ENCODE measurements around the gene SPPL3.
"Not testable (repeated sequence)": the region's sequence is repeated elsewhere in the genome, so short reads cannot be mapped to it uniquely, and the experiment has no call there.

SPPL3 gene

DNA sequence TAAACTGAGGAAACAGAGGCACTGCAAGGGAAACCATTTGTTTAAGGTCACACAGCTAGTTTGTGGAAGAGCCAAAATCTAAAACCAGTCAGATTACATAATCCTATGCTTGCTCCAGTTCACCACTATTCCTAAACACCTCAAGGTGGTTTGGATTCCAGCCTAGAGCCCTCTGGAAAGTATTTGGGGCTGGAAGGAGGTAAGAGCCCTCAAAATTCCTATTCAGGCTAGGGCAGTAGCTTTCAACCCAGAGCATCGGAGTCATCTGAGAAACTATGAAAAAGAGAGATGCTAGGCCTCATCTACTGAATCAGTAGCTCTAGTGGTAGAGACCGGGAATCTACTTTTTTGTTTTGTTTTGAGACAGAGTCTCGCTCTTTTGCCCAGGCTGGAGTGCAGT, 16.0 kb upstream of the SPPL3 start:
- DNase-seq (ENCODE audit: low spot score) = no peak

DNA sequence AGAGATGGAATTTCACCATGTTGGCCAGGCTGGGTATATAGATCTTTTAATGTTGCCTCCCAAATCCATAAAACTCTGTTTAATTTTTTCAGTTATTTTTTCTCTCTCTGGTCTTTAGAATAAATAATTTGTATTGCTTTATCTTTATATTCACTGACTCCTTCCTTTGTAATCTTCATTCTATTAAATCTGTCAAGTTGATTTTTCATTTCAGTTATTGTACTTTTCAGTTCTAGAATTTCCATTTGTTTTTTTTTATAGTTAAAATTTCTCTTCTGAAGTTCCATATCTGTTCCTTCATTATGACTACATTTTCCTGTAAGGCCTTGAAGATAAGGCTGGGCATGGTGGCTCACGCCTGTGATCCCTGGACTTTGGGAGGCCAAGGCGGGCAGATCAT, 13.6 kb upstream of the SPPL3 start:
- DNase-seq (ENCODE audit: low spot score) = no peak

DNA sequence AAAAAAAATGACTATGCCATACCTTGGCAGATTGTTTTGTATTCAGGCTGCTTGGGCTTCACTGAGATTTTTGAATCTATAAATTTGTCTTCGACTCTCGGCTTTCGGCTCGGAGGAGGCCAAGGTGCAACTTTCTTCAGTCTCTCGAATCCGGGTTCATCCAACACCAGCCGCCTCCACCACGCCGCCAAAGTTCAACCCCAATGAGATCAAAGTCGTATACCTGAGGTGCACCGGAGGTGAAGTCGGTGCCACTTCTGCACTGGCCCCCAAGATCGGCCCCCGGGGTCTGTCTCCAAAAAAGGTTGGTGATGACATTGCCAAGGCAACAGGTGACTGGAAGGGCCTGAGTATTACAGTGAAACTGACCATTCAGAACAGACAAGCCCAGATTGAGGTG, 12.4 kb upstream of the SPPL3 start:
- no peak for DNase-seq (ENCODE audit: low spot score)

DNA sequence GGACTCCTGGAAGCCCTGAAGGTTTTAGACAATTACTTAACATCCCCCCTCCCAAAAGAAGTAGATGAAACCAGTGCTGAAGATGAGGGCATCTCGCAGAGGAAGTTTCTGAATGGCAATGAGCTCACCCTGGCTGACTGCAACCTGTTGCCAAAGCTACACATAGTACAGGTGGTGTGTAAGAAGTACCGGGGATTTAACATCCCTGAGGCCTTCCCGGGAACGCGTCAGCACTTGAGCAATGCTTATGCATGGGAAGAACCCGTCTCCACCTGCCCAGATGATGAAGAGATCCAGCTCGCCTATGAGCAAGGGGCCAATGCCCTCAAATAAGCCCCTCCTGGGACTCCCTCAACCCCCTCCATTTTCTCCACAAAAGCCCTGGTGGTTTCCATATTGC, 10.6 kb upstream of the SPPL3 start:
- no peak for DNase-seq (ENCODE audit: low spot score)

DNA sequence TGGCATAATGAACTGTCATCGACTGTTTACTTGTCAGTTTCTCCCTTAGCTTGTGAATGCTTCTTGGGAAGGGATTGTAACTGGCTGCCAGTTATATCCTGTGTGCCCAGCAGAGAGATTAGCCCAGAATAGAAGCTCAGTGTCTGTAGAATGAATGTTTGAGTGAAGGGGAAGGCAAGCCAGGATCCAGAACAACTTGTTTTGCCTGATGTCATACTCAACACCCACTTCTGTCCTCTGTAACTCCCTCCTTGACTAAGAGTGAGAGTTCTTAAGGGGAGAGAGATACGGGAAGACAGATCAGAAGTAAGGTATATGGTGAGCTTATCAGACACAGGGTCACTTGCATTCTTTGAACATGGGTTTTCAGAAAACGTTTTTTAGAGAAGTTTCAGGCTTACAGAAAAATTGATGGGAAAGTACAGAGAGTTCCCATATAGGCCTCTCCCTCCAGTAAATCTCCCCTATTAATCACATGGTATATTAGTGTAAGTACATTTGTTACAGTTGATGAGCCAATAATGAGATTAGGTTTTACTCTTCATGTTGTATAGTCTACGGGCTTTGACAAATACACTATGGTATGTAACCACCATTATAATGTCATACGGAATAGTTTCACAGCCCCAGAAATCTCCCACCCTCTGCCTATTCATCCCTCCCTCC, 5.6 kb upstream of the SPPL3 start:
- DNase-seq (ENCODE audit: low spot score) = no peak

DNA sequence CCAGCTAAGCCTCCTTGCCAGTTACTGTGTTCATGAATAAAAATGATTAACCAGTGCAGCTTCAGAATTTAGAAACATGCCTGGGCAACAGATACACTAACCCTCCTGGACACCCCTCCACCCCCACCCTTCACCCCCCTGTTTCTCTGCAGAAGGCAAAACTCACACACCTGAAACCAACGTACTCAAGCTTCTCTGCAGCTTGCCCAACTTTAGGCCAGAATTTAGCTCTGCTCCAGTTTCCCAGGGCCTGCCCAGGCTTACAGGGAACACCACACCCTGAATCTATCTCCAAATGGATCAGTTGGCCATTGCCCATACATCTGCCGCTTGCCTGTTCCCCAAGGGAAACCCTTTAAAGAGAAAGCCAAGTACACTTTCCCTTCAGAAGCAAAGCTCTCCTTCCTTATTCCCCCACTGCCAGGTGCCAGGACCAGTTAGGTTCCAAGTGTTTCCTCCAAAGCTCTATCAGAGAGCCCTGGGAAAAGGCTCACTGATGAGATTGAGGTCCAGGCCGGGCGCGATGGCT, 1.8 kb upstream of the SPPL3 start:
- no peak for DNase-seq (ENCODE audit: low spot score)

DNA sequence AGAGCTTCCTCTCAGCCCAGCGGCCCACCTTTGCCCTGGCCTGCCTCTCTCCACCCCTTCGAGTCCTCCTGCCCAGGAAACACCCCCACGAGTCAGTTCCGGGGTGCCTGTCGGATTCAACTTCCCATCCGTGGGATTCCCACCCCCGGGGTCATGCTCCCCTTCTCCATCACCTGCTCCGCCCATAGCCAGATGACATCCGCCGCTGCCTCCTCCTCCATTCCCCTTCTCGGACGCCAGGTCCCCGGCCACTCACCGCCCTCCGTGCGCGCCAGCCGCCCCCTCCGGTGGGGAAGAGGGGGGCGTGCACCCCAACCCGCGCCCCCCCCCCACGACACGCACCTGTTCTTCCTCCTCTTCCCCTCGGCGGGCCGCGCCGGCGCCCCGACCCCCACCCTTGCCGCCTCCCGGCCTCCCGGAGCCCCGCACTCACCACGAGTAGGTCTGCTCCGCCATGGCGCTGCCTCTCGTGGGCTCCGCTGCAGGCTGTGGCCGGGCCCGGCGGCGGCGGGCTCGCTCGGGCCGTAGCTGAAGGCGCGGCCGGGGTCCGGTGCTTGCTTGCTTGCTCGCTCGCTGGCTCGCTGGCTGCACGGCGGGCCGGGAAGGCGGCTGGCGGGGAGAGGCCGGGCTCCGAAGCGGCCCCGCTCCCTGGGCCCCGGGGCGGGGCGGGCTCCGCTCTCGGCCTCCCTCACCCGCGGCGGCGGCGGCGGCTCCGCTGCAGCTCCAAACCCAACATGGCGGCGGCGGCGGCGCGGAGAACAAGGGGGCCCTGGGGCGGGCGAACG, 554 bp downstream of the SPPL3 start:
- peak; percentile 9 for DNase-seq (ENCODE audit: low spot score)

DNA sequence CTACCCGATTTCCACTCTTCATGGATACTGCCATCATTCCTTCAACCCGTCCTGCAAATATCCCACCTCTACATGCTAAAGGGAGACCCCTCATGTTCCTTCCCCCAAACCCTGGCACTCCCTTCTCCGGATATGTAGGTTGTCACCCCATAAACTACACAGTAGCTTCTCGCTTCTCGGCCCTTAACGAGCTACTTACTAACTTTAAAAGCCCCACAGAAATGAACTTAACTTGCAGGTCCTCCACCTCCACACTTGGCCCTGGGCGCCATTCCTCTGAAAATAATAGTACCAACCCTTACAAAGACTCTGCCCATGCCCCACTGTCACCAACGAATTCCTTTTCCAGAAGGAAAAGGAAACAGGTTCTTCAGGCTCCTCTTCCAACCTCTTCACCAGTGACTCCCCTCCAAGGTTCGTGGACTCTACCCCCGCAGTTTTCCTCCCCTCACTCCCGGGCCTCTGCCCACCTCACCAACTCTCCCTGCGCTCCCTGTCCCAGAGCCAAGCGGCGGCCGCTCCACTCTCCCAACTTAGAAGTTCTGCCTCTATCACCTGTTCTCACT, 1.2 kb downstream of the SPPL3 start:
- no peak for DNase-seq (ENCODE audit: low spot score)

DNA sequence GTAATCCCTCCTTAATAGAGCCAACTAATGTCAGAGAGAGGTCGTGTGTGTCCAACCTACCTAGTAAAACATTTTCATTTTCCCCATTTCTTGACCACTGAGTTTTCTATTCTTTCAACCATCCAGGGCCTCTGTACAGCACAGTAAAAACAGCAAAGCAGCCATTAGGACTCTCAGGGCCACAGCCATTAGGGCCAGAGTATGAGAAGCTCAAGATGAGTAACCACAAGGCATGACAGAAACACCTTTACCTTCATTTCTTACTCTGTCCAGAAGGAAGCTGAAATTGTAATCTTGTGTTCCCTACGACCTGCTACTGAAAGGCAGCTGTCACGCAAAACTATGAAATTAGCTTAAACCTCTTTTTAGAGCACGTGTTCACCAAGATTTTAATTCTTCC, 2.3 kb downstream of the SPPL3 start:
- DNase-seq (ENCODE audit: low spot score) = no peak

DNA sequence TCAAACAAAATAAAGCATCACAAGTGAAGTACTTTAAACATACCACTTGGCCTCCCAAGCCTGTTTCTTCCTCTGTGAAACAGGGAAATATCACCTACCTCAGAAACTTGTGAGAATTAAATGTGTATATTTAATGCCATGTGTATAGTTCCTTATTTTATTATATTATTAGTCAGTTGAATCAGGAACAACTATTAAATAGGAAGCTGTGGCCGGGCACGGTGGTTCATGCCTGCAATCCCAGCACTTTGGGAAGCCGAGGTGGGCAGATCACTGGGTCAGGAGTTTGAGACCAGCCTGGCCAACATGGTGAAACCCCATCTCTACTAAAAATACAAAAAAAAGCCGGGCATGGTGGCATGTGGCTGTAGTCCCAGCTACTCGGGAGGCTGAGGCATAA, 3.1 kb downstream of the SPPL3 start:
- DNase-seq (ENCODE audit: low spot score) = not testable (repeated sequence)

DNA sequence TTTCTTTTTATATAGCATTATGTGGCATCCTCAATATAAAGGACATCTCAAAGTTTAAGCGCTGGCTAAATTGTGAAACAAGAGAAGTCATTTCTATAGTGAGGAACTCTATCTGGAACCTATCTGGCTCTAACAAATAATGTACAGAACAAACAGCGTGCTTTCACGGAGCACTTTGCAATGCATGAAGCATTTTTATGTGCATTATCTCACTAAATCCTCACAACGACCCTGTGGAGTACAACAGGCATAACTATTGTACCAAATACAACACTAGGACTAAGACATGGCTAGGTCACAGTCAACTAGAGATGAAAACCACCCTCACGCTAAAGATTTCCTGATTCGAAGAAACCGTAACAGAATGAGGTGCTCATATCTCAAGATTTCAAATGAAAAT, 8.6 kb downstream of the SPPL3 start:
- DNase-seq (ENCODE audit: low spot score) = no peak

DNA sequence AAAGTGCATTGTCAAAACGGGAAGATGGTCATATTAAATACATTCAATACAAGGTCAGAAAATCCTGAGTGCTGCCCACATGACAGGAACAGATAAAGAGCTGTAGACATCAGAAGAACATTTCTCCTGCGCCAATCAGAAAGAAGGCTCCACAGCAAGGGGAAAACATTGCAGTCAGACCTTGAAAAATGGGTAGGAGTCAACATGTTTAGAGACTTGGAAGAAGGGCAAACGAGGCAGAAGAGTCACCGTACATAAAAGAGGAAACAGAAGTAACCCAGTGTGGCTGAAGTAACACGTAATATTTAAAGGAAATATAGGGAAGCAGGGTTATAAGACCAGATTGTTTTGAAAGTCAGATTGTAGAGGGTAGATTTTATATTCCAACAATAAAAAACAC, 11.9 kb downstream of the SPPL3 start:
- DNase-seq (ENCODE audit: low spot score) = no peak

DNA sequence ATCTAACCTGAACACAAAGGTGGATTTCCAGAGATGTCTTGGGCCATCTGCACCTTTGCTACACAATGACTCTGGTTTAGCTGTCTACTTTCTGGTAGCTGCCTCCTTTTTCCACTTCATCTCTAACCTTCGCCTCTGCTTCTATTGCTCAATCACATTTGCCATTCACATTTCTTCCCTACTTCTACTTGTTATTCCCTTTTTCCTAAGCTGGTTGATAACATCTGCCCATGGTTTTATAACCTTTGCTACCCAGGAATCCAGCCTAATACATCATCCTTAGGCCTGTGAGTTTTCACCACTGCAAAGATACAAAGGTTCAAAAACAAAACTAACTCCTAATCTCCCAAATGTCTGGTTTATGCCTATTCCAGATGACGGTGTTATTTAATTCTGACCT, 13.2 kb downstream of the SPPL3 start:
- DNase-seq (ENCODE audit: low spot score) = no peak

DNA sequence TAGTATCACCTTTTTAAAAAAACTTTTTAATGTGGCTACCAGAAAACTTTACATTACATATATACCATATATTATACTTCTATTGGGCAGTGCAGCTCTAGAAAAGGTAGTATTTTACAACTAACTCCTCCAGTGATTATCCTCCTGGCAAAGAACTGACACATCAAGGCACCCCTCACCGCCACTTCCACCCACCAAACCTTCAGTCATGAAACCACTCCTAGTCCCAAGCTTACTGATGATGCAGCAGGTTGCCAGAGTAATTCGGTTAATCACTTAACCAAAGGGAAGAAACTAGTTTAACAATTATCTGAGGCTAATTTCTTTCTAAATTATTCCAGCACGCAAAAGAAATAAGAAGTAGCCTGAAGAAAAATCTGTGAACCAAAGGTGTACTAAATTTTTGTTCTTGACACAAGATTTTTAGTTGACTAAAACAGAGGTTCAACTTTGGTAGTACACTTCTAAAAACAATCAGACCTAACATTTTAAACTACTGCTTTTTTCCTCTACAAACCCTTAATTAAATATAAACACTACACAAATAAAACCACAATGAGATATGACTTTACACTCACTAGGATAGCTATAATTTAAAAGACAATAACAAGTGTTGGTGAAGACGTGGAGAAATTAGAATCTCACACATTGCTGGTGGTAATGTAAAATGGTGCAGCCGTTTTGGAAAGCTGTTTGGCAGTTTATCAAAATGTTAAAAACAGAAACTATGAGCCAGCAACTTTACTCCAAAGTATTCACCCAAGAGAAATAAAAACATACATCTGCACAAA, 16.7 kb downstream of the SPPL3 start:
- no peak for DNase-seq (ENCODE audit: low spot score)

DNA sequence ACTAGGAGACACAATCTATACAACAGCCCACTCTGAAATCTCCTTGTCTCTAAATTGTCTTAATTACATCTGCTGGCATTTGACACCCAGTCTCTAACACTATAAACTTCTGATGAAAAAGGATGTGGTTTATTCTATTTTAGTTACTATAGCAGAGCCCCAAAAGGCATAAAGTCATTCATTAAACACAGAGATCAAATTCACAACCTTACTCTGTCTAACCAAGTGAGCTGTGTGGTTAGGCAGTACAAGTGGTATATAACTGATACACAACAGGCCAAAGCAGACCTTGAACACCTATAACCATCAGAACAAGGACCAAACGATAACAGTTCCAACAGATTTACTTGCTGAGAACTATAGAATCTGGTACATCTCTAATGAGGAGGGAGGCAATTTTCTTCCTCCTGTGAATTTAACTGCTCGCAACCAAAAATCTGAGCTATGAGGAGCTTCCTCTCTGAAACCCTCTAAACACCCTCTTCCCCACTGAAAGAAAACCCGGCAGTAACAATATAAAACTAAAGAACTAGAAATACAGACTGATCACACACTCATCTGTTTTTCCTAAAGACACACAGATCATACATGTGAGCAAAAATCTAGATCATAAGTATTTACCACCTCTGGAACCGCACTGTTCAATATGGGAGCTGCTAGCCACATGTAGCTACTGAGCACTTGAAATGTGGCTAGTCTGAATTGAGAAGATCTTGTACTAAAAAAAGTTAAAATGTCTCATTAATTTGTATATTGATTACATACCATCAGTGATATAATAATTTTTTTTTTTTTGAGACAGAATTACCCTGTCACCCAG, 17.7 kb downstream of the SPPL3 start:
- DNase-seq (ENCODE audit: low spot score) = no peak

DNA sequence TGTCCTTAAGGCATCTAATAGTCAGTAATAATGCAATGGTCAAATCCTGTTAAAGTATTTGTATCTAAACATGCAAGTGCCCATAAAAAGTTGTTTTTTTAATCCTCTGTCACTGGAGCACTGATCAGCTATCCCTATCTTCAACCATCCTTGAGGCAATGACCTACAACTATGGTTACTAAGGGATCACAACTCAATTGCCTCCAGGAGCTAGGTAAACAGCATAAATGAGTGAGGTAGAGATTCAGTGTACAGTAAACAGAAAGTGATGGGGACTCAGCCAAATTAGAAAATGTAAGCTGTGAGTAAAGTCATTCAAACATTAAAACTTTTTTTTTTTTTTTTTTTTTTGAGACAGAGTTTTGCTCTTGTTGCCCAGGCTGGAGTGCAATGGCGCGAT, 18.6 kb downstream of the SPPL3 start:
- DNase-seq (ENCODE audit: low spot score) = no peak

DNA sequence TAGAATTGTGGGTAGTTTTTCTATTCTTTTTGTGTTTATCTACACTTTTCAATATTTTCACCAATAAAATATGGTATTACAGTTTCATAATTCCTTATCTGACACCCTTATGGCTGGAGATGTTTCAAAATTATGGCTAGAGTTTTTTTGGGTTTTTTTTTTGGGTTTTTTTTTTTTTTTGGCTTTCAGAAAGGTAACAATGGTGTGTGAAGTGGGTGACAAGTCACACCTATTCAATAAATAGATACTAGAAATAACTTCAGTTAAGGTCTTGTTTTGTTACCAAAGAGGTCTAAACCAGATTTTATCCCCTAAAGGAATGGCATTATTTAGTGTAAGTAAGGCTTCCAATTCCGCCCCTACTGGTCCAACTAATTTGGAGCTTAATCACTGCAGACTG, 19.5 kb downstream of the SPPL3 start:
- DNase-seq (ENCODE audit: low spot score) = no peak

DNA sequence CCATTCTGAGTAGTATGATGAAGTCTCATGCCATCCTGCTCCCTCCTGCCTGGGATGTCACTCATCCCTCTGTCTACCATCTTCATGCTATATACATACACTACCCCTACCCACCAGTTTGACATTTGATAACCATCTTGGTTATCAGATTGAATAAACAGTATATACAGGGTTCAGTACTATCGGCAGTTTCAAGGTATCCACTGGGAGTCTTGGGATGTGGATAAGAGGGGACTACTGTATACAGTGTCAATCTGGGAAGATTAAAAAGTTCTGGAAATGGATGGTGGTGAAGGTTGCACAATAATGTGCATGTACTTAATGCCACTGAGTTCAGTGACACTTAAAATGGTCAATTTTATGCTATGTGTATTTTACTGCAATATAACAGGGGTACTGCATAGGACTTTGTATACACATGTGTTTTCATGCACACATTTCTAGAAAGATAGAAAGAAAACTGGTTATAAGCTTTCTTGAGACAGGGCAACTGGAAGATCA, 22.1 kb downstream of the SPPL3 start:
- no peak for DNase-seq (ENCODE audit: low spot score)

DNA sequence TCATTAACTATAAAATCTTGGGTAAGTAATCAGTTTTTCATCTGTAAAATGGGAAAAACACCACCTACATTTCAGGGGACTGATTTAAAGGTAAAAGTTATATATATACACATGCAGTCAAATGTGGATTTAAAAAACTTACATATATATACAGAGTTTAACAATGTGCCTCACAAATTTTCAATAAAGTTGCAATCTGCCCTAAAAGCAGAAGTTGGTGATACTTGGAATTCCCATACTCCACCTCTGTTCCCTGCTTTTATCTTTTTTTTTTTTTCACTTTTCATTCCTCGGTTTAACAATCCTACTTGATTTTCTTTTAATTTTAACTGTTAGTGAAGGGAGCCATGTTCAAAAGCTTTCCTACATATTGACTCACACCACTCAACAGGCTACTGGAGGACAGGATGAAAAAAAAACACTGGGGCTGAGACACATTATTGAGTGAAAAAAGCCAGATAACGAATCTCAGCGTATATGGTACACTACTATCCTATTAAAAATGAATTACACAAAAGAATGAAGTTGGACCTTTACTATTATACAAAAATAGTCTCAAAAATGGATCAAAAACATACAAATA, 24.3 kb downstream of the SPPL3 start:
- DNase-seq (ENCODE audit: low spot score) = no peak

DNA sequence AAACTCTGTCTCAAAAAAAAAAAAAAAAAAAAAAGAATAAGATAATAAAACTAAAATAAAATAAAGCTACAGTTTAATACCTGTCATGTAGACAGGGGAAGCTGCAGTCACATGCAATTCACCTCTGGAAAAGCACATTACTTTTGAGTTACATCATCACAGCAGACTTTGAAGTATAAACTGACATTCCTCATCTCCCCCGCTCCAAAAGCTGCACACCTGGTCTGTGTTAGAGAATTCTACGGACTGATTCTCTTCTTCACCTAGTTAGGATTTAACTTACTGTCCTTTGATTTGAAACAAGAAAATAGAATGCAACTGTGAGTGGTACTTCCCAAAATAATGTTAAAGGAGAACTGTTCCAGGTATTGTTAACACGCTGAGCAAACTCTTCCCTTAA, 25.1 kb downstream of the SPPL3 start:
- no peak for DNase-seq (ENCODE audit: low spot score)
